A172 (cell line): ENCODE results near the gene APBB1. TPM values are rescaled to one million over a fixed set of nuclear protein-coding genes. Genes with fewer than 3 reads are reported as not detected.
A peak's percentile ranks its signal among the peaks of the same experiment; 100 is the strongest.

ENCODE experiments used
- DNase-seq: peaks from one replicate; pipeline ENCODE4 v3.0.0-alpha.2; 2015; ENCODE audit warnings: low spot score
- total RNA-seq: library from RNA; depleted of rRNA; stranded (reverse); fragments of >200 nt; shearing (Covaris generic); gene quantifications from 2 replicates; pipeline ENCODE4 v1.2.3, GENCODE V29; 2014

APBB1 gene
- total RNA-seq, 1 experiment from 2014 or later: 63.3 TPM

DNA sequence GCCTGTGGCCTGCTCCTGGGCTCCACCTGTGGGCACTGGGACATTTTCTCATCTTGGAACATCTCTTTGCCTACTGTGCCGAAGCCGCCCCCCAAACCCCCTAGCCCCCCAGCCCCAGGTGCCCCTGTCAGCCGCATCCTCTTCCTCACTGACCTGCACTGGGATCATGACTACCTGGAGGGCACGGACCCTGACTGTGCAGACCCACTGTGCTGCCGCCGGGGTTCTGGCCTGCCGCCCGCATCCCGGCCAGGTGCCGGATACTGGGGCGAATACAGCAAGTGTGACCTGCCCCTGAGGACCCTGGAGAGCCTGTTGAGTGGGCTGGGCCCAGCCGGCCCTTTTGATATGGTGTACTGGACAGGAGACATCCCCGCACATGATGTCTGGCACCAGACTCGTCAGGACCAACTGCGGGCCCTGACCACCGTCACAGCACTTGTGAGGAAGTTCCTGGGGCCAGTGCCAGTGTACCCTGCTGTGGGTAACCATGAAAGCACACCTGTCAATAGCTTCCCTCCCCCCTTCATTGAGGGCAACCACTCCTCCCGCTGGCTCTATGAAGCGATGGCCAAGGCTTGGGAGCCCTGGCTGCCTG is 27.3 kb downstream of the APBB1 start:
- no peak for DNase-seq

- DNase-seq: no peak
Observed at GRCh38 chr11:6390718-6391469, 28.0 kb downstream of the APBB1 start.

DNA sequence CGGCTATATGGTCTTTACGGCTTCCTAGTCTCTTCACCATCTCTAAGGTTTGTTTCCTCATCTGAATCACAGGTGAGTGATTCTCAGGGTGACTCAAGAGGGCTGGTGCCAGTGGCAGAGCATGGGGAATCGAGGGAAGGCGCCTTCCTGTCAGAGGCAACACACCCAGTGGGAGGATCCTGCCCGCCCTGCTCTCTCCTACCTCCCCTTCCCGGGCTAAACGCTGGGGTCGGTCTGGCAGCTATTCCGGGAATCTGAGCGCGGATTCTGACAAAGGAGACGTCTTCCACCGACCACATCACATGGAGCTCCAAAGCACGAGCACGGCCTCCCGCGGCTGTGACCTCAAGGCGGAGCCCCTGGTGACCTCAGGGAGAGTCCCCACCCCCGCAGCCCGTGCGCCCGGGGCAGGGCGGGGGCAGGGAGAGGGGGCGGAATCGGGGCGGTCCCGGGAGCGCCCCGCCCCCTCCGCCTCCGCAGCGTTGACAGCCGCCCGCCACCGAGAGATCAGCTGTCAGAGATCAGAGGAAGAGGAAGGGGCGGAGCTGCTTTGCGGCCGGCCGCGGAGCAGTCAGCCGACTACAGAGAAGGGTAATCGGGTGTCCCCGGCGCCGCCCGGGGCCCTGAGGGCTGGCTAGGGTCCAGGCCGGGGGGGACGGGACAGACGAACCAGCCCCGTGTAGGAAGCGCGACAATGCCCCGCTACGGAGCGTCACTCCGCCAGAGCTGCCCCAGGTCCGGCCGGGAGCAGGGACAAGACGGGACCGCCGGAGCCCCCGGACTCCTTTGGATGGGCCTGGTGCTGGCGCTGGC is 28.8 kb downstream of the APBB1 start, which contains the start of gene SMPD1:
SMPD1 (plus strand) TSS at position 570 of the 813 bp plus-strand sequence; CDS start at position 695, 125 bp downstream.
- peak; percentile 95 for DNase-seq

DNA sequence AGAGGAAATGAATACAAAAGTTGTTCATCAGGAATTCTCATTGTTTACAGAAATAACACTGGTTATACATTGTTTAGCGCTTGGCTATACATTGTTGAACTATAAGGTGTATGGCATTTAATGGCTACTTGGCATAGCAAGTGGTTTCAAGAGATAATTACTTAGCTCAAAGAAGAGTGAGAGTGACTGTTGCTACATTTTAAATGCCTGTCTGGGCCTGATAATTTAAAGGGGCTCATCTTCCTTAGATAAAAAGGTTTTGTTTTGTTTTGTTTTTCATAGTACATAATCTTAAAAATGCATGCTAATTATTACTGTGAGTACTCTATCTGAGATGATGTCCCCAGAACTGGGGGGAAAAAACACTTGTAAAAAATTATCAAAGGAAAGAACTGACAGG is 30.1 kb downstream of the APBB1 start:
- DNase-seq: no peak

DNA sequence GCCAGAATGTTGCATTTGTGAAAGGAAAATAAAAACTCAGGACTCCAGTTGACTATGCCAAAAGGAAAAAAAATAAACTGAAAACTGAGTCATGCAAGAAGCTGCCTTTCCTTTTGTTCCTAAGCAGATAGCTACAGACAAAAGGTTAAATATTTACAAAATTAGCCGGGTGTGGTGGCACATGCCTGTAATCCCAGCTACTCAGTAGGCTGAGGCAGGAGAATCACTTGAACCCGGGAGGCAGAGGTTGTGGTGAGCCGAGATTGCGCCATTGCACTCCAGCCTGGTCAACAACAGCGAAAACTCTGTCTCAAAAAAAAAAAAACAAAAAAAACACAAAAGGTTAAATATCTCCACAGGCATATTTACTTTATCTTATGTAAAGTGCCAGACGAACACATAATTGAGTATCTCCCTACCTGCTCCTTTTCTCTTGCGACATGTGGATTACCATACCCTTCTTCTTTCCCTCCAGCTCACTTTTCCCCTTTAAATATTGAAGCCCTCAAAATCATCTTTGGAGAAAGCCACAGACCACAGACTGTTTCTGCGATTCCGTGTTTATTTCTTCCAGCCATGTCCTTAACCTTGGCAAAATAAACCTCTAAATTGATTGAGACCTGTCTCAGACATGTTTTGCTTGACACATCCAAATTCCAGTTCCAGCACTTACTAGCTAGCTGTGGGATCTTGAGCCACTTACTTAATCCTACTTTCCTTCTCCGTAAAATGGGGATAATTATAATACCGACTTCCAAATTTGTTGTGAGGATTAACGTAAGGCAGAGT is 30.9 kb downstream of the APBB1 start:
- no peak for DNase-seq

DNA sequence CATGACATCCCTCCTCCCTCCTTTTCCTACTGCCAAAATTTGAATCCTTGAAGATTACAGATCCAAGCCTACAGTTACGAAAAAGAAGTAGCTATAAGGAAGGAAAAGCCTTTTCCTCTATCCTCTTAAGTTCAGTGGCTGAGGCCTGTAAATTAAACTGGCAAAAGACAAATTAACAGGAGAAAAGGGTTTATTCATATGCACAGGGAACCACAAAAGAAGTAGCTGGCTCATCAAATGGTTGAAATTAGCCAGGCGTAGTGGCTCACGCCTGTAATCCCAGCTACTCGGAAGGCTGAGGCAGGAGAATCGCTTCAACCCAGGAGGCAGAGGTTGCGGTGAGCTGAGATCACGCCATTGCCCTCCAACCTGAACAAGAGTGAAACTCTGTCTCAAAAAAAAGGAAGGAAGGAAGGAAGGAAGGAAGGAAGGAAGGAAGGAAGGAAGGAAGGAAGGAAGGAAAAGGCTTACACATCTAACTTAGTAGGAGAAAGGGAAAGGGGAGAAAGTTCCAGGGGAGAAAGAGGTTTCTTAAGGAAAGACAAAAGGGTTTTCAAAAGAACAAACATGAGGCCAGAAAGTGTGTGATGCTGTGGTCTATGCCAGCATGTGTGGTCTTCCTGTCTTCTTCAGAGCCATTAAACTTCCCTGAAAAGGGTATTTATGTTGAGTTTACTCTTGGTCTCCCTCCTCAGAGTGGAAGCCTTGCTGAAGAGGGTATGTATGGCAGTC is 33.7 kb downstream of the APBB1 start:
- no peak for DNase-seq

GRCh38 chr11:6378640-6378989 is 40.3 kb downstream of the APBB1 start:
- no peak for DNase-seq

DNA sequence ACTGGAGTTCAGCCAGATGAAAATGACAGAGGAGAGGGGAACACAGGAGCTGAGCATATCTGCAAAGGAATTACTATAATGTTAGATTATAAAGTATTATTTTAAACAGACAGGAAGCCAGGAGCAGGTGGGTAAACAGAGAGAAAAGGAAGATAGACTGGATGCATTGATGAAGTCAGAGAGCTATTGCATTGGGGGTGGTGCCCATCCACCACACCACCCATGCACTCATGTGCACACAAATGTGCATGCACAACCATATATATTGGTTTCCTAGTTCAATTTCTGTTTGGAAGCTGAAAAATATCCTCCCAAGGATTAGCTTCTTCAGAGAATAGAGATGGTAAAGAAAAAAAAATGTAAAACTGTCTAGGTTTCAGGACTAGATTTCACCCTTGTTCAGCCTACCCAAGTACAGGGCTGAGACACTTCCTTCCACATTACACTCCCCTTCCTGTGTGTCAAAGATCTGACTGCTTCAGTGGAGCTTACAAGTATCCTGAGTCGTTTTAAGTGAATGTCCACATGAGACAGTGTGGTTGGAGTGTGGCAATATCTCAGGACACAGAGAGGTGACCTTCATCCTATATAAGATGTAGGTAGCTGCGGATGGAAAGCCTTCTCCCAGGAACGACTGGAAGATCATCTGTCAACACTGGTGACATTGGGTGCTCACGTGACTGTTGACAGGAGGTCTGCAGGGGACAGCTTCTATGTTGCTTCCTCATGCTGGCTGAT is 40.8 kb downstream of the APBB1 start:
- no peak for DNase-seq

DNA sequence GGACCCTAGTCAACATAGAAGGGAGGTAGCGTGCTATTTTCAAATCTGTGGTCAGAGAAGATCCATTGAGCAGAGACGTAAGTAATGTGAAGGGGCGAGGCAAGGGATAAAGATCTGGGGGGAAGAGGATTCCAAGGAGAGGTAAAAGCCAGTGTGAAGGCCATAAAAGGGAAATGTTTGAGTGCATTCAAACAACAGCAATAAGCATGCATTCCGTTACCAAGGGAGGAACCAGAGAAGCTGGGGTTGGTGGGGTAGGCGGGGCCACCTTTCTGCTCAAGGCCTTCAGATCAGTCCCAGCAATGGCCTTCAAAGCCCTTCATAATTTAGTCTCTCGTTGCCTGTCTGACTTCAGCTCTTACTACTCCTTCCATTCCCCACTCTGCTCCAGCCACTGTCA is 47.1 kb downstream of the APBB1 start:
- DNase-seq: no peak

GRCh38 chr11:6365659-6366058 is 53.2 kb downstream of the APBB1 start:
- no peak for DNase-seq

DNA sequence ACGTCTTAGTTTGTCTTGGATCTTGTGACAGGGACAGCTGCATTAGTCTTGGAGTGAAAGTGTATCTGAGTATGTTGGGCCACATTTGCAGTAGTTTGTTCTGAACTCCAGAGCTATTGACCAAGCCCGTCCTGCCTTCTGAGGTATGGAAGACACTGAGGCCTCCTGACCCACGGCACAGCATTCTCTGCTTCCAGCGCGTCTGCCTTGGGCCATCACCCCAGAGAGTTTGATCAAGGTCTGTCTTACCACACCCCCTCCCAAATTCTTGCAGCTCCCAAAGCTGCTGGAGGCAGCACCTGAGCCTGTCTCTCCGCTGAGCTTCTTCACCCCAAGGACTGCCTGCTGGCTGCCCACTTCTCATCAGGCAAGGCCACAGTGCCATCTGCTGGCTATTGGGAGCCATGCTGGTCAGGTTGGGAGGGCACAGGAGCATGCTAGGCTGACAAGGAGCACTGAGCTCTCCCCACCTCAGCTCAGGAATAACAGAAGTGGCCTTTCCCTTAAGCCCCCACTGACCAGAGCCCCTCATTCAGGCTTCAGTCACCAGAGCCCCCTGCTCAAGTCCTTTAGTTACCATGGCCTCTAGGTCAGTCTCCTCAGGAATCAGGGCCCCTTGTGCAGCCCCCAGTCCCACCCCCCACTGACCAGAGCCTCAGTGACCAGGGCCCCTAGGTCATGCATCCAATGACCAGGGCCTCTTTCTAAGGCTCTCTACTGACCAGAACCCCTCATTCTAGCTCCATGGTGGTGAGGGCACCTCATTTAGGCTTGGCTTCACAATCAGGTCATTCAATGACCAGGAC is 55.8 kb downstream of the APBB1 start:
- peak; percentile 76 for DNase-seq

DNA sequence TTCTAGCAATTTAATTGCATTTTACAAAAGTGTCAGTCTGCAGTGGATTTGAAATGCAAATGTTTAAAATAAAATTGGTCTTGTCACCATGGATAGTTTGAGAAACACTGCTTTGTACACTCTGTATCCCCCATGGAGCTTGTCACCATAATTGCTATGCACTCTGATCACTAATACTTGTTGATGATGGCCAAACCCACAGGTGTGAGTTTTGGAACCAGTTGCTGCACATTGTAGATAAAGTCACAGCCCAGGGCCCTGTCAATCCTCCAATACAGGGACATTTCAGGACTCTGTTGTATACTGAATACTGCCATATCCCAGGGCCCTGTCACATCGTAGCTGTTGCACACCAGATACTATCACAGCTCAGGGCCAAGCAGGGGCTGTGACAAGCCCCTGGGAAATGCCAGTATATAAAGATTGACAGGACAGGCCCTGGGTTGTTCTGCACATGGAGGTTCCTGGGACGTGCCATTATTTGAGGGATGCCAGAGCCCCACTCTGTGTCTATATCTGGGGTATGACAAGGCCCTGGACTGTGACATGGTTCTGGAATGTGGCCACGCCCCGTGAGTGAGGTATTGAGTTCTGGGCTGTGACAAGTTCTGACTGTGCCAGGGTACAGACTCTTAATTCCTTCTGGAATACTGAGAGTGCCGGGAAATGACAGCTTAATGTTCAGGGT is 56.6 kb downstream of the APBB1 start:
- DNase-seq: no peak

DNA sequence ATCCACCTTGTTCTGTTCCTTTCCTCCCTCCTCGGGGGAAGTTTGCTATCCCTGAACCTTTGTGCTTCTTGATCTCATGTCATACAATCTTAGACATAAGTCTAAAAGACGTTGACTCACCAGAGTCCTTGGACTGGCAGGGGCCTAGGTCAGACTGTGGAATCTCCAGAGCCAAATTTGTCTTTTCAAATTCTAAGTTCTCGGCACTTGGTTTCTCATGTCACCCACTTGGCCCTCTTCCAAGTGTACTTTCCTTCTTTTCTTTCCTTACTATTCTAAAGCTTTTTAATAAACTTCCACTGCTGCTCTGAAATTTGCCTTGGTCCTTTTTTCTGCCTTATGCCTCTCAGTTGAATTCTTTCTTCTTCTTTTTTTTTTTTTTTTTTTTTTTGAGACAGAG is 58.7 kb downstream of the APBB1 start:
- no peak for DNase-seq

DNA sequence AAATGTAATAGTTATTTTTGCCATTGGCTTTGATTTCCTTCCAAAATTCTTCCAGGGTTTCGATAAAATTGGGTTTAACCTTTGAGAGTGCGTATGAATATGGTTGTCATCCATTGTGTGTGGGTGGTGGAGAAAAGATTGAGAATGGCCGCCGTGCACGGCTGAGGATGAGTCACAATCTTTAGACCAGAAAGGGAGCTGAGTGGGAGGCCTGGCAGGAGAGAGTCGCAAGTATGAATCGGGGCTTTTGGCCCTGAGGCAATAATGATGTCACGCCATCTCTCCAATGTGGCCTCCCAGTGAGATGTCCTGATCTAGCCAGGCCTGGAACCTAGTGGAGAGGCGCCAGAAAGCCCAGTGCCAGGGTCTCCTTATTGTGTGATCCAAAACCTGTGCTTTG is 61.7 kb downstream of the APBB1 start:
- peak; percentile 83 for DNase-seq

- DNase-seq: no peak
Observed at GRCh38 chr11:6356503-6357055, 62.3 kb downstream of the APBB1 start.

DNA sequence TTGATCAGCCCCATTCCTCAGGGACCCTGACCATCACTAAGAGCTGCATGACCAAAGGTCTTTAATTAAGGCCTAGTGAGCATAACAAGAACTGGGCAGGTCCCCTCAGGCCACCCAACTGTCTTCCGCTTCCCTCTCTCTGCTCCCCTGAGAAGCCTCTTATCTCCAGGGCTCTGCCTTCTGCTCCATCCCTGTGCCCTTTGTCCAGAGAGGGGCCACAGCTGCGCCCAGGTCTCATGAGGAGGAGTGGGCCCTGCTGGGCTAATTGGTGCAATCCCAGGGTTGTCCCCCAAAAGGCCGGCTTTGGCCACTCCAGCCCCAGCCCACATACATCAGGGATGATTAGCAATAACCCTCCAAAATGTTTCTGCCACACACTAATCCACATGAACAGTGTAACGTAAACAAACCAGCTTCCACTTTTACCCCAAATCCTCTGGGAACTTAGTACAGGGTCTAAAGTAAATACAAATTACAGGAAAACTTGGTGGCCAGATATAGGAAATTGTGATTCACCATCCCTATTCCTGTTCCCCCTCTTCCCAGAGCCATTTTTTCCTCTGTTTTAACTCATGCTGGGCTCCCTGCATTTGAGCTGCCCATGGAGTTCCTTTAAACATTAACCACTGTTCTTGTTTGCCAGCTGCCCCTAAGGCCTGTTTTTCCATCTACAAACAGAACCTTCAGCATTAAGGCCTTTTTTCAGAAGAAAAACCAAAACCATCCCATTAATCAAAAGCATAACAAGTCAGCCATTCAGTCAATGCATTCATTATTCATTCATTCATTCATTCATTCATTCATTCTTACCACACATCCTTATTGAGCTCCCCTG is 64.0 kb downstream of the APBB1 start:
- no peak for DNase-seq

DNA sequence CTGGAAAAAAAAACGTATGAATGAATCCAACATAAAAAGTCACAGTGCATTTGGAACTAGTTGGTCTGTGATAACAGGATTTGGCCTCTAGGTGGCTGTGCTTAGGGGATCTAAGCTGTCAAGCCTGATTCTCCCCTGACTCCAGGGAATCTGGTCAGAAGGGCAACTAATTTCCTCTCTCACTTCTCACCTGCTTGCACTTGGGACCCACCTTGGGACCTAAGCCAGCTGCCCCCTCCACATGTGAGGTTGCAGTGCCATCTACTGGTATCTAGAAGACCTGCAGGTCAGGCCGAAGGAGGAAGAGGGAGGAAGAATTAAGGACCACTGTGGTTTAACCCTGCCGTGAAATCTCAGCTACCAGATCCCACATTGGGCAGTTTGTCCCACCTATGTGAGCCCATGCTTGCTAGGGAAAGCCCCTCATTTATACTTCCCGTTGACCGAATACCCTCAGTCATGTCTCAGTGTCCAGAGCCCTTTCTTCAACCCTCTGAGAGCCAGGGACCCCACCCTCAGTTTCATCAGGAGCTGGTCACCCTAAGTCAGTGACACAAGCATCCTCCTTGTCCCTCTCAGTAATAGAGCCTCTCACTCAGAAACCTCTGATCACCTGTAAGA is 65.4 kb downstream of the APBB1 start:
- peak; percentile 62 for DNase-seq
